ENCODE data around the gene PRAC1.

GRCh38 chr17:48725004-48725287, 2.6 kb upstream of the PRAC1 start:
- no peak for TF ChIP-seq NR3C1 (CRISPR knock-in tag; conservative IDR thresholded peaks at IDR 0.05; ENCODE audit: low read depth)
- no peak for TF ChIP-seq CTCF (IDR thresholded peaks at IDR 0.05)
- no peak for TF ChIP-seq CBFB (CRISPR knock-in tag; IDR thresholded peaks at IDR 0.05; ENCODE audit: low read depth)
- no peak for TF ChIP-seq IRF1 (CRISPR knock-in tag; IDR thresholded peaks at IDR 0.05)
